ENCODE data around the gene LINGO3. TPM values are rescaled to one million over a fixed set of nuclear protein-coding genes. Genes with fewer than 3 reads are reported as not detected.

LINGO3 gene
- total and polyA plus RNA-seq, 2 donors (not counting 1 experiment from before 2014, with no cell fraction given) = 1.1 to 3.9 TPM

GRCh38 chr19:2342656-2343288 lies 34.8 kb upstream of the LINGO3 start:
- no peak for TF ChIP-seq CTCF (IDR thresholded peaks at IDR 0.05)
- TF ChIP-seq EZH2 (IDR thresholded peaks at IDR 0.05; ENCODE audit: borderline replicate concordance, insufficient read depth, low read depth, low read length, poor library complexity, severe bottlenecking) = no peak
- Mint-ChIP-seq H3K4me1 (no peaks in the 10 kb centered on the region), H3K27ac (no peak overlapping the region)

GRCh38 chr19:2341982-2342381 lies 34.0 kb upstream of the LINGO3 start:
- DNase-seq (no peak), ATAC-seq (ENCODE audit: low read depth) (no peak)
- peaks cover 2% of the 10 kb centered on the region for H3K4me1 Mint-ChIP-seq
- Histone ChIP-seq H3K9ac (ENCODE audit: low read length) (no peak overlapping the region), H3K4me3 (ENCODE audit: control extremely low read depth in 1 of 5, extremely low read depth in 1 of 5, insufficient read depth in 1 of 5, low read depth in 2 of 5, low read length in 4 of 5) (no peak overlapping the region), H3K4me2 (replicated peaks; ENCODE audit: low read depth, low read length, poor library complexity, severe bottlenecking) (no peak overlapping the region), H3K79me2 (ENCODE audit: control insufficient read depth, insufficient read depth, low read length) (peaks cover 12% of the 10 kb centered on the region), H3K9me3 (ENCODE audit: control extremely low read depth in 1 of 3, control insufficient read depth in 2 of 3, insufficient read depth in 1 of 3, low read length in 2 of 3) (no peaks in the 10 kb centered on the region), H3K36me3 (replicated peaks in 1 of 2; ENCODE audit: control extremely low read depth in 1 of 2, control insufficient read depth in 1 of 2, extremely low read depth in 1 of 2, insufficient read depth in 2 of 2, low read length in 1 of 2) (peaks cover 0 to 68% of the 10 kb centered on the region in 2 experiments), H3K27ac (ENCODE audit: low read length in 2 of 2) (no peak overlapping the region), H3K4me1 (ENCODE audit: control insufficient read depth in 2 of 2, insufficient read depth in 2 of 2, low read length in 2 of 2) (no peaks in the 10 kb centered on the region), H4K20me1 (ENCODE audit: control insufficient read depth, insufficient read depth, low read length, poor library complexity, severe bottlenecking) (peaks cover 38% of the 10 kb centered on the region), H2AFZ (ENCODE audit: insufficient read depth, low read depth, low read length, poor library complexity, severe bottlenecking) (no peak overlapping the region), H3K27me3 (replicated peaks in 1 of 4; ENCODE audit: control extremely low read depth in 1 of 4, control insufficient read depth in 3 of 4, insufficient read depth in 4 of 4, low read length in 3 of 4) (no peaks in the 10 kb centered on the region)
- H3K4me3 Mint-ChIP-seq = no peak overlapping the region
- H3K9me3 Mint-ChIP-seq (ENCODE audit: insufficient read depth) = no peaks in the 10 kb centered on the region
- WGBS (ENCODE audit: insufficient coverage) = 84% methylated on average over 14 of the region's 15 CpGs
- POLR2A ChIA-PET = no interaction called here
- TF ChIP-seq EZH2 (IDR thresholded peaks at IDR 0.05; ENCODE audit: borderline replicate concordance, insufficient read depth, low read depth, low read length, poor library complexity, severe bottlenecking) (no peak), CTCF (IDR thresholded peaks at IDR 0.05) (no peak)
- CTCF ChIA-PET = no interaction called here
- intact Hi-C loops (cut with micrococcal nuclease) = no loop called here
- H3K27ac Mint-ChIP-seq = no peak overlapping the region
- H3K27me3 Mint-ChIP-seq = no peaks in the 10 kb centered on the region

More at GRCh38 chr19:2342656-2343288, 34.8 kb upstream of the LINGO3 start:
- no peak overlapping the region for H3K27ac ChIP-seq (ENCODE audit: low read length in 2 of 2)
- no peak overlapping the region for H3K4me3 ChIP-seq (ENCODE audit: control extremely low read depth in 1 of 5, extremely low read depth in 1 of 5, insufficient read depth in 1 of 5, low read depth in 2 of 5, low read length in 4 of 5)
- H3K36me3 ChIP-seq (replicated peaks in 1 of 2; ENCODE audit: control extremely low read depth in 1 of 2, control insufficient read depth in 1 of 2, extremely low read depth in 1 of 2, insufficient read depth in 2 of 2, low read length in 1 of 2) = peaks cover 0 to 61% of the 10 kb centered on the region in 2 experiments
- Mint-ChIP-seq H3K4me3 (no peak overlapping the region), H3K9me3 (ENCODE audit: insufficient read depth) (no peaks in the 10 kb centered on the region), H3K27me3 (no peaks in the 10 kb centered on the region)
- H3K9me3 ChIP-seq (ENCODE audit: control extremely low read depth in 1 of 3, control insufficient read depth in 2 of 3, insufficient read depth in 1 of 3, low read length in 2 of 3) = no peaks in the 10 kb centered on the region
- POLR2A ChIA-PET = no interaction called here
- H2AFZ ChIP-seq (ENCODE audit: insufficient read depth, low read depth, low read length, poor library complexity, severe bottlenecking) = no peak overlapping the region
- 98% methylated on average over 29 of the region's 29 CpGs for WGBS (ENCODE audit: insufficient coverage)
- no peak overlapping the region for H3K9ac ChIP-seq (ENCODE audit: low read length)
- peaks cover 30% of the 10 kb centered on the region for H4K20me1 ChIP-seq (ENCODE audit: control insufficient read depth, insufficient read depth, low read length, poor library complexity, severe bottlenecking)
- intact Hi-C loops (cut with micrococcal nuclease) = no loop called here
- H3K27me3 ChIP-seq (replicated peaks in 1 of 4; ENCODE audit: control extremely low read depth in 1 of 4, control insufficient read depth in 3 of 4, insufficient read depth in 4 of 4, low read length in 3 of 4) = no peaks in the 10 kb centered on the region
- H3K4me1 ChIP-seq (ENCODE audit: control insufficient read depth in 2 of 2, insufficient read depth in 2 of 2, low read length in 2 of 2) = no peaks in the 10 kb centered on the region
- CTCF ChIA-PET = no interaction called here
- no peak overlapping the region for H3K4me2 ChIP-seq (replicated peaks; ENCODE audit: low read depth, low read length, poor library complexity, severe bottlenecking)
- DNase-seq (no peak), ATAC-seq (ENCODE audit: low read depth) (no peak)
- peaks cover 5% of the 10 kb centered on the region for H3K79me2 ChIP-seq (ENCODE audit: control insufficient read depth, insufficient read depth, low read length)
